NB4 (cell line): ENCODE data around the gene AVL9.

Experiments
- MYC ChIP-seq: IDR thresholded peaks from 2 replicates; pipeline ENCODE4 v1.6.1; 2011; ENCODE audit warnings: low read depth, low read length
- POLR2A ChIP-seq: IDR thresholded peaks from 2 replicates; pipeline ENCODE4 v1.6.1; 2011; ENCODE audit warnings: mild to moderate bottlenecking; ENCODE audit not compliant: insufficient read length; ENCODE audit errors: extremely low read depth
- TF ChIP-seq, protein P1 (sequence below): IDR thresholded peaks from one replicate; pipeline ENCODE4 v1.5.1; 2012; ENCODE audit warnings: low read depth, low read length
- TF ChIP-seq, protein P2 (sequence below): IDR thresholded peaks from 2 replicates; pipeline ENCODE4 v1.6.1; 2011; ENCODE audit warnings: low read depth, low read length

DNA sequence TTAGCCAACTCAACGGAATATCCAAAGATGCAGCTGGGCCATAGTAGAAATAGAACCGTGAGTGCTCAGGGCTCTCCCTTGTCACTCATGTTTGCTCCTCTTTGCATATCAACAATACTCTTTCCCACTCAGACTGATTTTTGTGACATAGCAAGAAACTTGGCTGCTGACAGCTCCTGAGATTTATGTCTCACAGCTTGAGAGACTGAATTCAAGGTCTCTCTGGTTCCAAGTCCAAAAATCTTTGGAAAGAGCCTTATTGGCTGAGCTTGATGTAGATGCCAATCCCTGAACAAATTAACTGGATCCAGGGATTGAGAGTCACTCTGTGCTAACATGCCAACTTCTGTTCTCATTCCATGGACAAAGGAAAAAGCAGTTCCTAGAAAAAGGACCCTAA, 35.5 kb upstream of the AVL9 start:
- TF ChIP-seq, protein P1, sequence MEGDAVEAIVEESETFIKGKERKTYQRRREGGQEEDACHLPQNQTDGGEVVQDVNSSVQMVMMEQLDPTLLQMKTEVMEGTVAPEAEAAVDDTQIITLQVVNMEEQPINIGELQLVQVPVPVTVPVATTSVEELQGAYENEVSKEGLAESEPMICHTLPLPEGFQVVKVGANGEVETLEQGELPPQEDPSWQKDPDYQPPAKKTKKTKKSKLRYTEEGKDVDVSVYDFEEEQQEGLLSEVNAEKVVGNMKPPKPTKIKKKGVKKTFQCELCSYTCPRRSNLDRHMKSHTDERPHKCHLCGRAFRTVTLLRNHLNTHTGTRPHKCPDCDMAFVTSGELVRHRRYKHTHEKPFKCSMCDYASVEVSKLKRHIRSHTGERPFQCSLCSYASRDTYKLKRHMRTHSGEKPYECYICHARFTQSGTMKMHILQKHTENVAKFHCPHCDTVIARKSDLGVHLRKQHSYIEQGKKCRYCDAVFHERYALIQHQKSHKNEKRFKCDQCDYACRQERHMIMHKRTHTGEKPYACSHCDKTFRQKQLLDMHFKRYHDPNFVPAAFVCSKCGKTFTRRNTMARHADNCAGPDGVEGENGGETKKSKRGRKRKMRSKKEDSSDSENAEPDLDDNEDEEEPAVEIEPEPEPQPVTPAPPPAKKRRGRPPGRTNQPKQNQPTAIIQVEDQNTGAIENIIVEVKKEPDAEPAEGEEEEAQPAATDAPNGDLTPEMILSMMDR = no peak
- TF ChIP-seq MYC (no peak), POLR2A (no peak)
- TF ChIP-seq, protein P2, sequence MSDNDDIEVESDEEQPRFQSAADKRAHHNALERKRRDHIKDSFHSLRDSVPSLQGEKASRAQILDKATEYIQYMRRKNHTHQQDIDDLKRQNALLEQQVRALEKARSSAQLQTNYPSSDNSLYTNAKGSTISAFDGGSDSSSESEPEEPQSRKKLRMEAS = no peak
